ENCODE measurements around the gene SDSL.

- no peak for TF ChIP-seq ETV5 (CRISPR knock-in tag; IDR thresholded peaks at IDR 0.05; ENCODE audit: borderline replicate concordance)
- no peak for TF ChIP-seq ZNF264 (CRISPR knock-in tag; IDR thresholded peaks at IDR 0.05)
- no peak for TF ChIP-seq ZNF263 (CRISPR knock-in tag; IDR thresholded peaks at IDR 0.05)
- no peak for TF ChIP-seq ZFP62 (CRISPR knock-in tag; IDR thresholded peaks at IDR 0.05)
- TF ChIP-seq HNRNPK (IDR thresholded peaks at IDR 0.05; ENCODE audit: low read depth, low read length, poor library complexity, severe bottlenecking): no peak
- no peak for TF ChIP-seq CREM (IDR thresholded peaks at IDR 0.05)
- TF ChIP-seq CREM (CRISPR knock-in tag; IDR thresholded peaks at IDR 0.05): no peak
- no peak for TF ChIP-seq JUN (CRISPR knock-in tag; IDR thresholded peaks at IDR 0.05)
Measured at GRCh38 chr12:113373440-113373839, 48.7 kb upstream of the SDSL start.
